H1 (cell line): ENCODE data around the gene PRXL2A. TPM values are rescaled to one million over a fixed set of nuclear protein-coding genes. Genes with fewer than 3 reads are reported as not detected.

ENCODE experiments used
- CTCF ChIA-PET: fragments of 300-600 bp; sonication (Branson Sonifier 250); formaldehyde crosslinking; loops from one replicate; lab custom pipeline; 2021; ENCODE audit not compliant: partially characterized antibody; lab: Charles Lee
- POLR2A ChIA-PET: fragments of 300-600 bp; sonication (Branson Sonifier 250); formaldehyde crosslinking; loops from one replicate; lab custom pipeline; 2021; ENCODE audit warnings: inconsistent platforms; ENCODE audit not compliant: partially characterized antibody; lab: Charles Lee
- DNase-seq, 2 experiments: peaks; one replicate each; pipeline versions ENCODE4 v3.0.0 to v3.0.0-alpha.2; 2010 to 2022; ENCODE audit warnings: low spot score in 2 of 2, low read depth in 1 of 2, mixed read lengths in 1 of 2
- FAIRE-seq: peaks from 2 replicates; lab custom pipeline; 2011; peaks lifted over from hg19 to GRCh38; lab: Jason Lieb, UNC
- H2AFZ ChIP-seq: 2 replicates; pipeline ENCODE4 v1.8.1; 2012; ENCODE audit warnings: low read length, inconsistent platforms
- H2AK5ac ChIP-seq: 2 replicates; pipeline ENCODE4 v1.6.1; 2013; ENCODE audit warnings: low read depth, low read length
- H2BK120ac ChIP-seq: replicated peaks from 2 replicates; pipeline ENCODE3; 2013; ENCODE audit warnings: low read depth, low read length, inconsistent platforms
- H2BK12ac ChIP-seq: 2 replicates; pipeline ENCODE4 v1.6.1; 2013; ENCODE audit warnings: low read depth, low read length
- H2BK15ac ChIP-seq: 2 replicates; pipeline ENCODE4 v1.6.1; 2013; ENCODE audit warnings: low read length
- H2BK20ac ChIP-seq: 2 replicates; pipeline ENCODE4 v1.6.1; 2013; ENCODE audit warnings: low read length
- H2BK5ac ChIP-seq: 2 replicates; pipeline ENCODE4 v1.6.1; 2013; ENCODE audit warnings: low read depth, low read length
- H3K14ac ChIP-seq: 2 replicates; pipeline ENCODE4 v1.6.1; 2013; ENCODE audit warnings: inconsistent platforms; ENCODE audit not compliant: insufficient read length
- H3K18ac ChIP-seq: 2 replicates; pipeline ENCODE4 v1.6.1; 2013; ENCODE audit warnings: low read length; ENCODE audit errors: extremely low read depth
- H3K23ac ChIP-seq: 2 replicates; pipeline ENCODE4 v1.6.1; 2013; ENCODE audit warnings: inconsistent platforms; ENCODE audit not compliant: insufficient read length
- H3K23me2 ChIP-seq: 2 replicates; pipeline ENCODE4 v1.6.1; 2013; ENCODE audit warnings: low read depth, low read length
- H3K27ac ChIP-seq: 2 replicates; pipeline ENCODE4 v1.6.1; 2011; ENCODE audit warnings: low read depth, low read length, inconsistent platforms
- H3K27me3 ChIP-seq, 4 experiments: replicated peaks in 1 of 4; 1 replicate in 1 of 4; 2 replicates in 3 of 4; pipeline versions ENCODE4 v1.6.1 to v1.8.1; 2011 to 2013; ENCODE audit warnings: low read length in 3 of 4, mild to moderate bottlenecking in 3 of 4, inconsistent platforms in 2 of 4, mixed read lengths in 2 of 4, moderate library complexity in 1 of 4; ENCODE audit not compliant: control insufficient read depth in 3 of 4, insufficient read depth in 3 of 4; ENCODE audit errors: extremely low read depth in 1 of 4
- H3K36me3 ChIP-seq, 4 experiments: 2 replicates each; pipeline versions ENCODE4 v1.6.1 to v1.8.1; 2011 to 2013; ENCODE audit warnings: mild to moderate bottlenecking in 4 of 4, low read length in 3 of 4, moderate library complexity in 2 of 4, control low read depth in 1 of 4, inconsistent platforms in 1 of 4; ENCODE audit not compliant: insufficient read depth in 4 of 4, control insufficient read depth in 2 of 4
- H3K4ac ChIP-seq: replicated peaks from 2 replicates; pipeline ENCODE3; 2013; ENCODE audit warnings: low read length, low read depth, mixed read lengths, inconsistent platforms; ENCODE audit not compliant: insufficient read length
- H3K4me1 ChIP-seq, 4 experiments: replicated peaks in 1 of 4; 1 replicate in 1 of 4; 2 replicates in 3 of 4; pipeline versions ENCODE4 v1.6.1 to v1.8.1; 2011 to 2013; ENCODE audit warnings: low read length in 3 of 4, inconsistent platforms in 2 of 4, mixed read lengths in 1 of 4; ENCODE audit not compliant: insufficient read depth in 4 of 4, control insufficient read depth in 3 of 4
- H3K4me2 ChIP-seq, 2 experiments: 2 replicates each; pipeline versions ENCODE4 v1.6.1 to v1.8.1; 2011 to 2013; ENCODE audit warnings: low read depth in 2 of 2, low read length in 2 of 2, control low read depth in 1 of 2, inconsistent platforms in 1 of 2, mild to moderate bottlenecking in 1 of 2; ENCODE audit not compliant: insufficient read depth in 1 of 2
- H3K4me3 ChIP-seq, 4 experiments: fragments of 200-600, 300-600 bp in 1 of 4; sonication (generic), shearing (Covaris generic), sonication (Bioruptor Twin) in 1 of 4; 2 replicates each; pipeline versions ENCODE4 v1.5.1 to v1.8.1; 2011 to 2016; ENCODE audit warnings: low read length in 4 of 4, low read depth in 3 of 4, control low read depth in 2 of 4, inconsistent platforms in 2 of 4, mild to moderate bottlenecking in 2 of 4, mixed read lengths in 1 of 4, moderate library complexity in 1 of 4; ENCODE audit not compliant: insufficient read depth in 2 of 4; ENCODE audit errors: extremely low read depth in 1 of 4
- H3K56ac ChIP-seq: replicated peaks from 2 replicates; pipeline ENCODE3; 2013; ENCODE audit warnings: low read depth, mild to moderate bottlenecking, mixed read lengths, low read length, inconsistent platforms; ENCODE audit not compliant: insufficient read length
- H3K79me1 ChIP-seq: 2 replicates; pipeline ENCODE4 v1.6.1; 2013; ENCODE audit warnings: low read depth, low read length, control low read depth
- H3K79me2 ChIP-seq, 2 experiments: 2 replicates each; pipeline versions ENCODE4 v1.6.1 to v1.8.1; 2012 to 2013; ENCODE audit warnings: low read length in 2 of 2, mild to moderate bottlenecking in 2 of 2, inconsistent platforms in 1 of 2; ENCODE audit not compliant: insufficient read depth in 2 of 2, control insufficient read depth in 1 of 2
- H3K9ac ChIP-seq, 4 experiments: replicated peaks in 1 of 4; 1 replicate in 1 of 4; 2 replicates in 3 of 4; pipeline versions ENCODE4 v1.6.1 to v1.8.1; 2011 to 2013; ENCODE audit warnings: low read depth in 3 of 4, low read length in 3 of 4, control low read depth in 2 of 4, mild to moderate bottlenecking in 2 of 4, moderate library complexity in 2 of 4, inconsistent platforms in 1 of 4; ENCODE audit errors: extremely low read depth in 1 of 4
- H3K9me3 ChIP-seq, 2 experiments: 2 replicates each; pipeline versions ENCODE4 v1.6.1 to v1.8.1; 2012 to 2013; ENCODE audit warnings: mild to moderate bottlenecking in 2 of 2, moderate library complexity in 2 of 2, control low read depth in 1 of 2, inconsistent platforms in 1 of 2, low read depth in 1 of 2, low read length in 1 of 2, mixed read lengths in 1 of 2; ENCODE audit not compliant: insufficient read depth in 2 of 2
- H4K20me1 ChIP-seq, 2 experiments: replicated peaks in 1 of 2; 2 replicates each; pipeline versions ENCODE3 to v1.8.1; 2011 to 2013; ENCODE audit warnings: inconsistent platforms in 2 of 2, low read length in 2 of 2, mild to moderate bottlenecking in 1 of 2; ENCODE audit not compliant: insufficient read depth in 2 of 2, control insufficient read depth in 1 of 2
- H4K5ac ChIP-seq: 2 replicates; pipeline ENCODE4 v1.6.1; 2013; ENCODE audit warnings: low read length, low read depth, mixed read lengths, inconsistent platforms; ENCODE audit not compliant: insufficient read length
- H4K8ac ChIP-seq: 2 replicates; pipeline ENCODE4 v1.8.0; 2013; ENCODE audit warnings: mild to moderate bottlenecking, moderate library complexity, low read length, inconsistent platforms; ENCODE audit not compliant: insufficient read depth; ENCODE audit errors: extremely low read depth
- H4K91ac ChIP-seq: replicated peaks from 2 replicates; pipeline ENCODE3; 2013; ENCODE audit warnings: low read length, mixed read lengths, inconsistent platforms; ENCODE audit not compliant: insufficient read length
- CTBP2 ChIP-seq: IDR thresholded peaks from 2 replicates; pipeline ENCODE4 v1.7.0; 2011; ENCODE audit warnings: borderline replicate concordance, mild to moderate bottlenecking, moderate library complexity, mixed read lengths, low read length; ENCODE audit not compliant: insufficient read depth, insufficient read length
- HDAC6 ChIP-seq: IDR thresholded peaks from one replicate; pipeline ENCODE4 v1.7.1; 2012; ENCODE audit warnings: low read depth, mild to moderate bottlenecking, inconsistent platforms, low read length, moderate library complexity
- RBBP5 ChIP-seq: IDR thresholded peaks from 2 replicates; pipeline ENCODE4 v1.7.1; 2012; ENCODE audit warnings: low read depth, mild to moderate bottlenecking, inconsistent platforms, low read length, moderate library complexity, borderline replicate concordance
- RNF2 ChIP-seq: fragments of 200-900, 300-1000 bp; sonication (generic); IDR thresholded peaks from 2 replicates; pipeline ENCODE4 v1.7.1; 2016; ENCODE audit warnings: borderline replicate concordance, low read depth, mild to moderate bottlenecking, antibody characterized with exemption, low read length; ENCODE audit not compliant: poor library complexity, severe bottlenecking; ENCODE audit errors: missing control alignments
- SP4 ChIP-seq: IDR thresholded peaks from 2 replicates; pipeline ENCODE4 v1.6.1; 2012; ENCODE audit warnings: low read length, inconsistent platforms
- SRF ChIP-seq: IDR thresholded peaks from 2 replicates; pipeline ENCODE4 v1.6.1; 2011; ENCODE audit warnings: mild to moderate bottlenecking, low read depth, low read length, moderate library complexity
- SUZ12 ChIP-seq: fragments of 200-600 bp; sonication (generic); IDR thresholded peaks from 2 replicates; pipeline ENCODE4 v1.6.1; 2012; ENCODE audit warnings: mild to moderate bottlenecking, inconsistent platforms, low read length, moderate library complexity, mixed read lengths
- TAF1 ChIP-seq: IDR thresholded peaks from 2 replicates; pipeline ENCODE4 v1.6.1; 2011; ENCODE audit warnings: mild to moderate bottlenecking, low read depth, low read length
- TAF7 ChIP-seq: optimal IDR thresholded peaks from 2 replicates; pipeline ENCODE3; 2011; ENCODE audit warnings: low read depth, mild to moderate bottlenecking, inconsistent platforms, low read length, moderate library complexity, borderline replicate concordance
- TCF12 ChIP-seq: IDR thresholded peaks from 2 replicates; pipeline ENCODE4 v1.6.1; 2011; ENCODE audit warnings: low read depth, mild to moderate bottlenecking, low read length
- TEAD4 ChIP-seq: IDR thresholded peaks from 2 replicates; pipeline ENCODE4 v1.6.1; 2012; ENCODE audit warnings: low read depth, low read length, inconsistent platforms, mixed read lengths
- WGBS, 2 experiments: shearing (Covaris generic) in 1 of 2; methylation state at CpG; one replicate each; pipeline versions ENCODE4 v1.1.6 to v1.1.7; 2013 to 2015; ENCODE audit warnings: low lambda C conversion rate in 2 of 2, mixed read lengths in 2 of 2, inconsistent platforms in 1 of 2, low coverage in 1 of 2, missing lambda C conversion rate in 1 of 2; ENCODE audit not compliant: insufficient replicate concordance in 2 of 2, insufficient coverage in 1 of 2, insufficient read length in 1 of 2; ENCODE audit errors: extremely low coverage in 1 of 2, missing lambda C conversion rate in 1 of 2; 5-methylcytosine and 5-hydroxymethylcytosine counted together
- polyA plus RNA-seq, 7 experiments: library from polyadenylated mRNA; depleted of rRNA in 3 of 7; stranded (reverse) in 5 of 7; unstranded in 2 of 7; fragments of >200 nt in 5 of 7; fragments of 200-250 nt in 2 of 7; gene quantifications; 1 replicate in 5 of 7; 2 replicates in 1 of 7; 4 replicates in 1 of 7; pipeline versions ENCODE4 v1.2.1 to v1.2.3, GENCODE V29; 2011 to 2013; ENCODE audit warnings: missing spikeins in 2 of 7, mixed read lengths in 2 of 7
- total RNA-seq: library from RNA; stranded (reverse); fragmentation: NEBNext Ultra II Directional; extraction: Animal tissue kit (Norgen Biotek cat#: 25700); gene quantifications from 2 replicates; pipeline ENCODE4 v1.2.1, GENCODE V29; 2021
- TF ChIP-seq, protein P1 (sequence below): IDR thresholded peaks from 2 replicates; pipeline ENCODE4 v1.6.1; 2011; ENCODE audit warnings: low read depth, mild to moderate bottlenecking, low read length; ENCODE audit not compliant: insufficient read depth

The PRXL2A gene
- total and polyA plus RNA-seq, 2 of the 8 experiments (the other 6 are each of a cell fraction or from before 2014, with no cell fraction given): 13.4 to 58.3 TPM

DNA sequence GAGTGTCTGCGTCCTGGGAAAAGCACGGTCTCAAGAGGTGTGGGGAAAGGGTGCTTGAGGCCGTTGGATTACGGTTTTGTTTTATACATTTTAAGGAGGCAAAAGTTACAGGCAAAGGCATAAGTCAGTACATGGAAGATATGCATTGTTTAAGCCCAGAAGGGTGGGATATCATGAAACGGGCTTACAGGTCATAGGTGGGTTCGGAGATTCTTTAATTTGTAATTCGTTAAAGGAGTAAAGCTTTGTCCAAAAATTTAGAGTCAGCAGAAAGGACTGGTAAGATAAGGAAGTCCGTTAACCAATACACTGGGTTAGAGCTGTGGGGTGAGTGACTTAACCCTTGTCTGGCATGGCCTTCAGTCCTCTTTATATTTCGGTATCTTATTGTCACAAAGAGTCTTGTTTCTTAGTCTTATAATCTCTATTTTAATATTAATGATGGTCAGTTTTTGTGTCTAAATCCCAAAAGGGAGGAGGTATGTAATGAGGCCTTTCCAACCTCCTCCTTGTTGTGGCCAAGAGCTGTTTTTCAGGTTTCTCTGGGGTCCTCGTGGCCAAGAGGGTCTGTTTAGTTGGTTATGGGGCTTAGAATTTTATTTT is 58.5 kb downstream of the PRXL2A start:
- no peak overlapping the region for H4K5ac ChIP-seq
- WGBS, 2 experiments: 88% methylated on average over 10 of the region's 10 CpGs; no CpG with 5 or more reads in 1 of the 2 experiments
- no peak overlapping the region for H2AK5ac ChIP-seq
- H3K4me2 ChIP-seq: no peak overlapping the region; a peak in 1 of 4 replicates
- no peak overlapping the region for H3K27ac ChIP-seq
- peaks cover 30 to 46% (median 37%) of the 10 kb centered on the region in 4 experiments for H3K4me1 ChIP-seq
- no peak overlapping the region for H3K4me3 ChIP-seq
- ChIA-PET CTCF (interaction anchor here (0.6 to 38.4 kb wide), 6 partner anchors 16 to 81 kb away, joined by 3 to 1263 read pairs (median 5); partner anchors contain the start of gene TSPAN14), POLR2A (interaction anchor here (1.2 to 1.8 kb wide), 2 partner anchors 9 to 15 kb away, joined by 4 to 5 read pairs; no protein-coding TSS in a partner anchor)
- peaks cover 15% of the 10 kb centered on the region for H3K79me1 ChIP-seq
- H3K14ac ChIP-seq: no peak overlapping the region
- H2BK12ac ChIP-seq: no peak overlapping the region
- H3K36me3 ChIP-seq: peaks cover 0 to 3% (median 0%) of the 10 kb centered on the region in 4 experiments; a peak in 2 of 8 replicates
- no peak overlapping the region for H2BK5ac ChIP-seq
- H3K23me2 ChIP-seq: 0 out of 2 replicates have a peak, but pooled peaks cover 4% of the 10 kb centered on the region
- H3K9me3 ChIP-seq: no peaks in the 10 kb centered on the region
- peaks cover 0 to 86% of the 10 kb centered on the region in 2 experiments; a peak in 3 of 4 replicates for H3K79me2 ChIP-seq
- DNase-seq (no peak), FAIRE-seq (no peak)
- peaks cover 21 to 29% of the 10 kb centered on the region in 2 experiments for H4K20me1 ChIP-seq
- H3K18ac ChIP-seq: no peak overlapping the region
- peaks cover 0 to 13% (median 6%) of the 10 kb centered on the region in 4 experiments; a peak in 4 of 7 replicates for H3K27me3 ChIP-seq
- no peak overlapping the region for H2AFZ ChIP-seq
- no peak overlapping the region for H3K23ac ChIP-seq
- H4K8ac ChIP-seq: no peak overlapping the region
- no peak overlapping the region for H4K91ac ChIP-seq
- no peak overlapping the region; a peak in 1 of 7 replicates for H3K9ac ChIP-seq
- no peak overlapping the region for H3K56ac ChIP-seq
- no peak overlapping the region for H2BK20ac ChIP-seq
- no peak overlapping the region for H2BK120ac ChIP-seq
- H2BK15ac ChIP-seq: no peak overlapping the region
- H3K4ac ChIP-seq: no peak overlapping the region
- TF ChIP-seq TAF1: no peak
- TF ChIP-seq RNF2: no peak
- TF ChIP-seq SRF: no peak
- no peak for TF ChIP-seq TCF12
- no peak for TF ChIP-seq HDAC6
- no peak for TF ChIP-seq SP4
- TF ChIP-seq TAF7: no peak
- TF ChIP-seq SUZ12: no peak
- TF ChIP-seq, protein P1, sequence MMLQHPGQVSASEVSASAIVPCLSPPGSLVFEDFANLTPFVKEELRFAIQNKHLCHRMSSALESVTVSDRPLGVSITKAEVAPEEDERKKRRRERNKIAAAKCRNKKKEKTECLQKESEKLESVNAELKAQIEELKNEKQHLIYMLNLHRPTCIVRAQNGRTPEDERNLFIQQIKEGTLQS: no peak
- no peak for TF ChIP-seq RBBP5
- no peak for TF ChIP-seq CTBP2
- no peak for TF ChIP-seq TEAD4
